HepG2 (cell line): ENCODE results near the gene STEAP3. TPM values are rescaled to one million over a fixed set of nuclear protein-coding genes. Genes with fewer than 3 reads are reported as not detected.

ENCODE experiments used
- CEBPB ChIP-seq: IDR thresholded peaks from 2 replicates; pipeline ENCODE4 v1.6.1; 2011; ENCODE audit warnings: low read depth, low read length, improper control_type of control experiment, borderline replicate concordance
- HNF4A ChIP-seq: sonication (generic); formaldehyde crosslinking; IDR thresholded peaks from 2 replicates; pipeline ENCODE4 v1.4.0; 2020; ENCODE audit warnings: missing genetic modification reagents
- IKZF5 ChIP-seq: IDR thresholded peaks from 2 replicates; pipeline ENCODE4 v1.6.1; 2018; ENCODE audit warnings: missing genetic modification reagents, mild to moderate bottlenecking, missing compliant biosample characterization
- PATZ1 ChIP-seq: sonication (generic); formaldehyde crosslinking; IDR thresholded peaks from 2 replicates; pipeline ENCODE4 v1.4.0; 2020; ENCODE audit warnings: missing genetic modification reagents
- RAD51 ChIP-seq: fragments of 450-650 bp; IDR thresholded peaks from 2 replicates; pipeline ENCODE4 v1.6.1; 2016; ENCODE audit warnings: borderline replicate concordance
- ZBTB1 ChIP-seq: sonication (generic); formaldehyde crosslinking; IDR thresholded peaks from 2 replicates; pipeline ENCODE4 v1.4.0; 2020; ENCODE audit warnings: missing genetic modification reagents, borderline replicate concordance
- ZBTB40 ChIP-seq, 2 experiments: fragments of 450-650 bp in 1 of 2; sonication (generic) in 1 of 2; formaldehyde crosslinking in 1 of 2; IDR thresholded peaks; 2 replicates each; pipeline versions ENCODE4 v1.6.1 to v1.8.0; 2016 to 2022; ENCODE audit warnings: antibody characterized with exemption in 1 of 2, mild to moderate bottlenecking in 1 of 2, missing genetic modification reagents in 1 of 2
- ZNF33B ChIP-seq: sonication (generic); formaldehyde crosslinking; IDR thresholded peaks from 2 replicates; pipeline ENCODE4 v1.5.1; 2020; ENCODE audit warnings: mild to moderate bottlenecking, missing genetic modification reagents
- ZNF773 ChIP-seq: sonication (generic); formaldehyde crosslinking; IDR thresholded peaks from 2 replicates; pipeline ENCODE4 v1.4.0; 2020; ENCODE audit warnings: missing genetic modification reagents, borderline replicate concordance
- ZNF776 ChIP-seq: sonication (generic); formaldehyde crosslinking; IDR thresholded peaks from 2 replicates; pipeline ENCODE4 v1.4.0; 2020; ENCODE audit warnings: mild to moderate bottlenecking, missing genetic modification reagents
- ZSCAN12 ChIP-seq: sonication (generic); formaldehyde crosslinking; IDR thresholded peaks from 2 replicates; pipeline ENCODE4 v1.9.0; 2021; ENCODE audit warnings: mild to moderate bottlenecking, missing genetic modification reagents
- polyA plus RNA-seq, 8 experiments: library from polyadenylated mRNA; depleted of rRNA in 3 of 8; stranded (reverse) in 7 of 8; unstranded in 1 of 8; fragments of >200 nt; fragmentation: Illumina TruSeq in 4 of 8; extraction: Trizol in 4 of 8; gene quantifications; 2 replicates each; pipeline versions ENCODE4 v1.2.1 to v1.2.3, GENCODE V29; 2011 to 2016; ENCODE audit warnings: low read depth in 4 of 8, missing spikeins in 1 of 8, mixed read lengths in 1 of 8; ENCODE audit not compliant: insufficient read depth in 1 of 8
- total RNA-seq, 5 experiments: library from RNA; depleted of rRNA; stranded (reverse); fragments of >200 nt; fragmentation: Illumina TruSeq; extraction: Trizol; gene quantifications; 2 replicates each; pipeline ENCODE4 v1.2.3, GENCODE V29; 2016; ENCODE audit warnings: low read depth in 1 of 5
- TF ChIP-seq, protein P1 (sequence below): sonication (generic); formaldehyde crosslinking; IDR thresholded peaks from 2 replicates; pipeline ENCODE4 v1.4.0; 2020; ENCODE audit warnings: missing genetic modification reagents, borderline replicate concordance

The STEAP3 gene
- total and polyA plus RNA-seq, 2 of the 13 experiments (the other 11 are each of a cell fraction or from before 2014, with no cell fraction given) = 7.3 to 21.1 TPM

GRCh38 chr2:119223521-119224390, at the start of gene STEAP3 (continued):
- TF ChIP-seq ZSCAN12 (CRISPR knock-in tag) = no peak
- no peak for TF ChIP-seq HNF4A (CRISPR knock-in tag)
- no peak for TF ChIP-seq RAD51
- TF ChIP-seq ZBTB1 (CRISPR knock-in tag) = no peak
- TF ChIP-seq ZNF773 (CRISPR knock-in tag) = peak; percentile 61; the same call in 1 of the 2 replicates
- TF ChIP-seq CEBPB = no peak
- peak; percentile 60 for TF ChIP-seq ZNF33B (CRISPR knock-in tag)
- peak; percentile 66 for TF ChIP-seq PATZ1
- peak; percentile 58; the same call in 1 of the 2 replicates for TF ChIP-seq ZNF776
- TF ChIP-seq IKZF5 = peak; percentile 47; the same call in 1 of the 2 replicates
- TF ChIP-seq, protein P1, sequence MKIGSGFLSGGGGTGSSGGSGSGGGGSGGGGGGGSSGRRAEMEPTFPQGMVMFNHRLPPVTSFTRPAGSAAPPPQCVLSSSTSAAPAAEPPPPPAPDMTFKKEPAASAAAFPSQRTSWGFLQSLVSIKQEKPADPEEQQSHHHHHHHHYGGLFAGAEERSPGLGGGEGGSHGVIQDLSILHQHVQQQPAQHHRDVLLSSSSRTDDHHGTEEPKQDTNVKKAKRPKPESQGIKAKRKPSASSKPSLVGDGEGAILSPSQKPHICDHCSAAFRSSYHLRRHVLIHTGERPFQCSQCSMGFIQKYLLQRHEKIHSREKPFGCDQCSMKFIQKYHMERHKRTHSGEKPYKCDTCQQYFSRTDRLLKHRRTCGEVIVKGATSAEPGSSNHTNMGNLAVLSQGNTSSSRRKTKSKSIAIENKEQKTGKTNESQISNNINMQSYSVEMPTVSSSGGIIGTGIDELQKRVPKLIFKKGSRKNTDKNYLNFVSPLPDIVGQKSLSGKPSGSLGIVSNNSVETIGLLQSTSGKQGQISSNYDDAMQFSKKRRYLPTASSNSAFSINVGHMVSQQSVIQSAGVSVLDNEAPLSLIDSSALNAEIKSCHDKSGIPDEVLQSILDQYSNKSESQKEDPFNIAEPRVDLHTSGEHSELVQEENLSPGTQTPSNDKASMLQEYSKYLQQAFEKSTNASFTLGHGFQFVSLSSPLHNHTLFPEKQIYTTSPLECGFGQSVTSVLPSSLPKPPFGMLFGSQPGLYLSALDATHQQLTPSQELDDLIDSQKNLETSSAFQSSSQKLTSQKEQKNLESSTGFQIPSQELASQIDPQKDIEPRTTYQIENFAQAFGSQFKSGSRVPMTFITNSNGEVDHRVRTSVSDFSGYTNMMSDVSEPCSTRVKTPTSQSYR (CRISPR knock-in tag) = no peak
- TF ChIP-seq ZBTB40 (IDR thresholded peaks at IDR 0.05) = no peak
- TF ChIP-seq ZBTB40 (CRISPR knock-in tag; IDR thresholded peaks at IDR 0.05) = peak; percentile 62
